Measurements from ENCODE around the gene DOCK6. TPM values are rescaled to one million over a fixed set of nuclear protein-coding genes. Genes with fewer than 3 reads are reported as not detected.
A peak's percentile ranks its signal among the peaks of the same experiment; 100 is the strongest.

DOCK6 gene
- total and polyA plus RNA-seq, 2 of the 13 experiments (the other 11 are each of a cell fraction or from before 2014, with no cell fraction given) = 5.4 to 38.1 TPM

- TF ChIP-seq ZBTB4 (CRISPR knock-in tag; IDR thresholded peaks at IDR 0.05; ENCODE audit: borderline replicate concordance) (peak; percentile 75; the same call in 1 of the 2 replicates), BRD4 (CRISPR knock-in tag; IDR thresholded peaks at IDR 0.05) (peak; percentile 90), ZNF724P (CRISPR knock-in tag; IDR thresholded peaks at IDR 0.05; ENCODE audit: borderline replicate concordance) (peak; percentile 30), ZNF713 (CRISPR knock-in tag; IDR thresholded peaks at IDR 0.05) (no peak), ZNF576 (CRISPR knock-in tag; IDR thresholded peaks at IDR 0.05) (no peak), ZNF563 (CRISPR knock-in tag; IDR thresholded peaks at IDR 0.05) (peak; percentile 71; the same call in 1 of the 2 replicates), TCF12 (IDR thresholded peaks at IDR 0.05) (no peak), TCF12 (CRISPR knock-in tag; IDR thresholded peaks at IDR 0.05) (peak; percentile 92), ZNF615 (CRISPR knock-in tag; IDR thresholded peaks at IDR 0.05; ENCODE audit: borderline replicate concordance) (no peak), HMGA1 (CRISPR knock-in tag; conservative IDR thresholded peaks at IDR 0.05) (no peak), ZNF343 (CRISPR knock-in tag; IDR thresholded peaks at IDR 0.05) (peak; percentile 85; the same call in 1 of the 2 replicates), WIZ (CRISPR knock-in tag; IDR thresholded peaks at IDR 0.05) (no peak; the same call in 1 of the 2 replicates), ZNF546 (CRISPR knock-in tag; conservative IDR thresholded peaks at IDR 0.05) (0 out of 2 replicates have a peak, but pooled peaks have one; percentile 35), BHLHE40 (IDR thresholded peaks at IDR 0.05; ENCODE audit: low read length) (no peak), CERS6 (CRISPR knock-in tag; IDR thresholded peaks at IDR 0.05) (no peak), DR1 (CRISPR knock-in tag; IDR thresholded peaks at IDR 0.05) (peak; percentile 44; the same call in 1 of the 2 replicates), HOXA7 (CRISPR knock-in tag; IDR thresholded peaks at IDR 0.05) (0 out of 2 replicates have a peak, but pooled peaks have one; percentile 63), YY1 (IDR thresholded peaks at IDR 0.05; ENCODE audit: insufficient read depth, insufficient replicate concordance, low read depth, low read length) (peak; percentile 16), PCBP2 (optimal IDR thresholded peaks at IDR 0.05; ENCODE audit: low read depth, low read length, poor library complexity, severe bottlenecking) (no peak)
- TF ChIP-seq, protein P1, sequence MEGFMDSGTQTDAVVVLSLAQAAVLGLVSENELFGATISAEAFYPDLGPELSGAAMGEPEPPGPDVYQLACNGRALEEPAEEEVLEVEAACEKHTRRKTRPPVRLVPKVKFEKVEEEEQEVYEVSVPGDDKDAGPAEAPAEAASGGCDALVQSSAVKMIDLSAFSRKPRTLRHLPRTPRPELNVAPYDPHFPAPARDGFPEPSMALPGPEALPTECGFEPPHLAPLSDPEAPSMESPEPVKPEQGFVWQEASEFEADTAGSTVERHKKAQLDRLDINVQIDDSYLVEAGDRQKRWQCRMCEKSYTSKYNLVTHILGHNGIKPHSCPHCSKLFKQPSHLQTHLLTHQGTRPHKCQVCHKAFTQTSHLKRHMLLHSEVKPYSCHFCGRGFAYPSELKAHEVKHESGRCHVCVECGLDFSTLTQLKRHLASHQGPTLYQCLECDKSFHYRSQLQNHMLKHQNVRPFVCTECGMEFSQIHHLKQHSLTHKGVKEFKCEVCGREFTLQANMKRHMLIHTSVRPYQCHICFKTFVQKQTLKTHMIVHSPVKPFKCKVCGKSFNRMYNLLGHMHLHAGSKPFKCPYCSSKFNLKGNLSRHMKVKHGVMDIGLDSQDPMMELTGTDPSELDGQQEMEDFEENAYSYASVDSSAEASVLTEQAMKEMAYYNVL (CRISPR knock-in tag; IDR thresholded peaks at IDR 0.05; ENCODE audit: borderline replicate concordance) = peak; percentile 68; the same call in 1 of the 2 replicates
- TF ChIP-seq, protein P2, sequence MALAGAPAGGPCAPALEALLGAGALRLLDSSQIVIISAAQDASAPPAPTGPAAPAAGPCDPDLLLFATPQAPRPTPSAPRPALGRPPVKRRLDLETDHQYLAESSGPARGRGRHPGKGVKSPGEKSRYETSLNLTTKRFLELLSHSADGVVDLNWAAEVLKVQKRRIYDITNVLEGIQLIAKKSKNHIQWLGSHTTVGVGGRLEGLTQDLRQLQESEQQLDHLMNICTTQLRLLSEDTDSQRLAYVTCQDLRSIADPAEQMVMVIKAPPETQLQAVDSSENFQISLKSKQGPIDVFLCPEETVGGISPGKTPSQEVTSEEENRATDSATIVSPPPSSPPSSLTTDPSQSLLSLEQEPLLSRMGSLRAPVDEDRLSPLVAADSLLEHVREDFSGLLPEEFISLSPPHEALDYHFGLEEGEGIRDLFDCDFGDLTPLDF (CRISPR knock-in tag; IDR thresholded peaks at IDR 0.05) = no peak
Measured at GRCh38 chr19:11236324-11237301, 25.7 kb downstream of the DOCK6 start (continued).

Measured in HepG2 (cell line).